Stimulated activated CD8-positive, alpha-beta memory T cell treated with anti-CD3 and anti-CD28 coated beads, Interleukin-12 subunit alpha, Interleukin-12 subunit beta, amount 100 ng/mL, for 24 hours (primary cell): ENCODE measurements around the gene DNAJC21.
"Not testable (repeated sequence)": the region's sequence is repeated elsewhere in the genome, so short reads cannot be mapped to it uniquely, and the experiment has no call there.

Source experiments
- DNase-seq: peaks from one replicate; pipeline ENCODE4 v3.0.0-alpha.2; 2020; ENCODE audit errors: extremely low read depth

Gene DNAJC21

GRCh38 chr5:34923256-34923655 lies 6.1 kb upstream of the DNAJC21 start:
- DNase-seq: not testable (repeated sequence)

- no peak for DNase-seq
Measured at GRCh38 chr5:34923694-34924461, 5.5 kb upstream of the DNAJC21 start.

- DNase-seq: no peak
Measured at GRCh38 chr5:34924462-34924765, 4.9 kb upstream of the DNAJC21 start.

- DNase-seq: no peak
Measured at GRCh38 chr5:34926318-34926888, 3.0 kb upstream of the DNAJC21 start.

- no peak for DNase-seq
Measured at GRCh38 chr5:34927785-34928184, 1.6 kb upstream of the DNAJC21 start.

- DNase-seq: no peak
Measured at GRCh38 chr5:34928267-34928666, 1.1 kb upstream of the DNAJC21 start.

GRCh38 chr5:34929720-34930461 lies 532 bp downstream of the DNAJC21 start:
- peak; percentile 49 for DNase-seq

GRCh38 chr5:34930462-34930844 lies 1.1 kb downstream of the DNAJC21 start:
- DNase-seq: no peak

GRCh38 chr5:34930870-34931269 lies 1.5 kb downstream of the DNAJC21 start:
- no peak for DNase-seq

- DNase-seq: no peak
Measured at GRCh38 chr5:34932947-34933346, 3.6 kb downstream of the DNAJC21 start.

- no peak for DNase-seq
Measured at GRCh38 chr5:34941936-34942335, 12.6 kb downstream of the DNAJC21 start.

GRCh38 chr5:34944044-34944443 lies 14.7 kb downstream of the DNAJC21 start:
- DNase-seq: no peak

- no peak for DNase-seq
Measured at GRCh38 chr5:34944460-34945047, 15.2 kb downstream of the DNAJC21 start.

- DNase-seq: no peak
Measured at GRCh38 chr5:34957321-34957720, 28.0 kb downstream of the DNAJC21 start.

- no peak for DNase-seq
Measured at GRCh38 chr5:34957857-34958690, 28.7 kb downstream of the DNAJC21 start.

- no peak for DNase-seq
Measured at GRCh38 chr5:34959323-34959722, 30.0 kb downstream of the DNAJC21 start.

GRCh38 chr5:34967540-34967939 lies 38.2 kb downstream of the DNAJC21 start:
- DNase-seq: no peak

GRCh38 chr5:34968258-34968657 lies 38.9 kb downstream of the DNAJC21 start:
- no peak for DNase-seq

- DNase-seq: no peak
Measured at GRCh38 chr5:34970552-34970951, 41.2 kb downstream of the DNAJC21 start.

- not testable (repeated sequence) for DNase-seq
Measured at GRCh38 chr5:34971655-34972054, 42.3 kb downstream of the DNAJC21 start.

GRCh38 chr5:34976347-34976746 lies 47.0 kb downstream of the DNAJC21 start:
- DNase-seq: no peak
